Measurements from ENCODE around the gene SPDYC.

DNA sequence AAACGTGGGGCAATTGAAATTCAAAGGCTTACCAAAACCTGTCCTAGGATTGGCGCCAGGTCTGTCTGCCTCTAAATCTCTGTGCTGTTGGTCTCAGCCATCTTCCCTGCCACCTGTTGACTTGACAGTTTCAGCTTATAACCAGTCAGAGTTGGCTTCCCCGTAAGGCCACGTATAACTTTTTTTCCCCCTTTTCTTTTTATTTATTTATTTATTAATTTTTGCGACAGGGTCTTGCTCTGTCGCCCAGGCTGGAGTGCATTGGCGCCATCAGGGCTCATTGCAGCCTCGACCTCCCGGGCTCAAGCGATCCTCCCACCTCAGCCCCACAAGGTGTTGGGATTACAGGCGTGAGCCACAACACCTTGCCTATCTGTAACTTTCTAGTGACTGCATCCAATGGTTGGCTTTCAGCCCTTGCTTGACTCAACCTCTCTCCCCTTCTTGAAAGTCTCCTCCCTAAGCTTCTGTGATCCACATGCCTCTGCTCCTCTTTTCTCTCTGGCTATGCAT, 34.3 kb upstream of the SPDYC start:
- TF ChIP-seq, protein P1, sequence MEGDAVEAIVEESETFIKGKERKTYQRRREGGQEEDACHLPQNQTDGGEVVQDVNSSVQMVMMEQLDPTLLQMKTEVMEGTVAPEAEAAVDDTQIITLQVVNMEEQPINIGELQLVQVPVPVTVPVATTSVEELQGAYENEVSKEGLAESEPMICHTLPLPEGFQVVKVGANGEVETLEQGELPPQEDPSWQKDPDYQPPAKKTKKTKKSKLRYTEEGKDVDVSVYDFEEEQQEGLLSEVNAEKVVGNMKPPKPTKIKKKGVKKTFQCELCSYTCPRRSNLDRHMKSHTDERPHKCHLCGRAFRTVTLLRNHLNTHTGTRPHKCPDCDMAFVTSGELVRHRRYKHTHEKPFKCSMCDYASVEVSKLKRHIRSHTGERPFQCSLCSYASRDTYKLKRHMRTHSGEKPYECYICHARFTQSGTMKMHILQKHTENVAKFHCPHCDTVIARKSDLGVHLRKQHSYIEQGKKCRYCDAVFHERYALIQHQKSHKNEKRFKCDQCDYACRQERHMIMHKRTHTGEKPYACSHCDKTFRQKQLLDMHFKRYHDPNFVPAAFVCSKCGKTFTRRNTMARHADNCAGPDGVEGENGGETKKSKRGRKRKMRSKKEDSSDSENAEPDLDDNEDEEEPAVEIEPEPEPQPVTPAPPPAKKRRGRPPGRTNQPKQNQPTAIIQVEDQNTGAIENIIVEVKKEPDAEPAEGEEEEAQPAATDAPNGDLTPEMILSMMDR (IDR thresholded peaks at IDR 0.05; ENCODE audit: poor library complexity) = no peak
- no peak for TF ChIP-seq EZH2phosphoT487 (IDR thresholded peaks at IDR 0.05; ENCODE audit: low read depth, severe bottlenecking, unreplicated experiment)
- TF ChIP-seq EZH2 (IDR thresholded peaks at IDR 0.05; ENCODE audit: borderline replicate concordance) = no peak

Measured in hepatocyte (in vitro differentiated cells).